Measurements from ENCODE around the gene HERC3.

- no peak for TF ChIP-seq PATZ1 (CRISPR knock-in tag; IDR thresholded peaks at IDR 0.05; ENCODE audit: borderline replicate concordance)
- TF ChIP-seq ARNTL (CRISPR knock-in tag; IDR thresholded peaks at IDR 0.05; ENCODE audit: borderline replicate concordance, low read depth) = no peak
- TF ChIP-seq, protein P1, sequence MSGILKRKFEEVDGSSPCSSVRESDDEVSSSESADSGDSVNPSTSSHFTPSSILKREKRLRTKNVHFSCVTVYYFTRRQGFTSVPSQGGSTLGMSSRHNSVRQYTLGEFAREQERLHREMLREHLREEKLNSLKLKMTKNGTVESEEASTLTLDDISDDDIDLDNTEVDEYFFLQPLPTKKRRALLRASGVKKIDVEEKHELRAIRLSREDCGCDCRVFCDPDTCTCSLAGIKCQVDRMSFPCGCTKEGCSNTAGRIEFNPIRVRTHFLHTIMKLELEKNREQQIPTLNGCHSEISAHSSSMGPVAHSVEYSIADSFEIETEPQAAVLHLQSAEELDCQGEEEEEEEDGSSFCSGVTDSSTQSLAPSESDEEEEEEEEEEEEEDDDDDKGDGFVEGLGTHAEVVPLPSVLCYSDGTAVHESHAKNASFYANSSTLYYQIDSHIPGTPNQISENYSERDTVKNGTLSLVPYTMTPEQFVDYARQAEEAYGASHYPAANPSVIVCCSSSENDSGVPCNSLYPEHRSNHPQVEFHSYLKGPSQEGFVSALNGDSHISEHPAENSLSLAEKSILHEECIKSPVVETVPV (CRISPR knock-in tag; IDR thresholded peaks at IDR 0.05) = no peak
- TF ChIP-seq, protein P2, sequence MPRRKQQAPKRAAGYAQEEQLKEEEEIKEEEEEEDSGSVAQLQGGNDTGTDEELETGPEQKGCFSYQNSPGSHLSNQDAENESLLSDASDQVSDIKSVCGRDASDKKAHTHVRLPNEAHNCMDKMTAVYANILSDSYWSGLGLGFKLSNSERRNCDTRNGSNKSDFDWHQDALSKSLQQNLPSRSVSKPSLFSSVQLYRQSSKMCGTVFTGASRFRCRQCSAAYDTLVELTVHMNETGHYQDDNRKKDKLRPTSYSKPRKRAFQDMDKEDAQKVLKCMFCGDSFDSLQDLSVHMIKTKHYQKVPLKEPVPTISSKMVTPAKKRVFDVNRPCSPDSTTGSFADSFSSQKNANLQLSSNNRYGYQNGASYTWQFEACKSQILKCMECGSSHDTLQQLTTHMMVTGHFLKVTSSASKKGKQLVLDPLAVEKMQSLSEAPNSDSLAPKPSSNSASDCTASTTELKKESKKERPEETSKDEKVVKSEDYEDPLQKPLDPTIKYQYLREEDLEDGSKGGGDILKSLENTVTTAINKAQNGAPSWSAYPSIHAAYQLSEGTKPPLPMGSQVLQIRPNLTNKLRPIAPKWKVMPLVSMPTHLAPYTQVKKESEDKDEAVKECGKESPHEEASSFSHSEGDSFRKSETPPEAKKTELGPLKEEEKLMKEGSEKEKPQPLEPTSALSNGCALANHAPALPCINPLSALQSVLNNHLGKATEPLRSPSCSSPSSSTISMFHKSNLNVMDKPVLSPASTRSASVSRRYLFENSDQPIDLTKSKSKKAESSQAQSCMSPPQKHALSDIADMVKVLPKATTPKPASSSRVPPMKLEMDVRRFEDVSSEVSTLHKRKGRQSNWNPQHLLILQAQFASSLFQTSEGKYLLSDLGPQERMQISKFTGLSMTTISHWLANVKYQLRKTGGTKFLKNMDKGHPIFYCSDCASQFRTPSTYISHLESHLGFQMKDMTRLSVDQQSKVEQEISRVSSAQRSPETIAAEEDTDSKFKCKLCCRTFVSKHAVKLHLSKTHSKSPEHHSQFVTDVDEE (CRISPR knock-in tag; IDR thresholded peaks at IDR 0.05) = no peak
These were observed 143.3 kb downstream of the HERC3 start for GRCh38 chr4:88735564-88735963.

All from SK-N-SH treated with all-trans-retinoic acid at 6 μM for 48 hours (cell line).